ENCODE results near the gene IPPK.

GRCh38 chr9:92615790-92616189, 54.1 kb downstream of the IPPK start:
- TF ChIP-seq EZH2 (IDR thresholded peaks at IDR 0.05; ENCODE audit: borderline replicate concordance, insufficient read depth, low read depth, low read length, poor library complexity, severe bottlenecking) (no peak), CTCF (IDR thresholded peaks at IDR 0.05) (no peak)
